GM19463 (cell line): ENCODE measurements around the gene GBP2.
"Not testable (repeated sequence)": the region's sequence is repeated elsewhere in the genome, so short reads cannot be mapped to it uniquely, and the experiment has no call there.

Experiments used
- ATAC-seq: cut with Tn5 transposase; IDR thresholded peaks from one replicate; pipeline ENCODE4 v1.9.1; 2021; ENCODE audit warnings: mild to moderate bottlenecking, moderate library complexity; ENCODE audit not compliant: unreplicated experiment

Gene GBP2

DNA sequence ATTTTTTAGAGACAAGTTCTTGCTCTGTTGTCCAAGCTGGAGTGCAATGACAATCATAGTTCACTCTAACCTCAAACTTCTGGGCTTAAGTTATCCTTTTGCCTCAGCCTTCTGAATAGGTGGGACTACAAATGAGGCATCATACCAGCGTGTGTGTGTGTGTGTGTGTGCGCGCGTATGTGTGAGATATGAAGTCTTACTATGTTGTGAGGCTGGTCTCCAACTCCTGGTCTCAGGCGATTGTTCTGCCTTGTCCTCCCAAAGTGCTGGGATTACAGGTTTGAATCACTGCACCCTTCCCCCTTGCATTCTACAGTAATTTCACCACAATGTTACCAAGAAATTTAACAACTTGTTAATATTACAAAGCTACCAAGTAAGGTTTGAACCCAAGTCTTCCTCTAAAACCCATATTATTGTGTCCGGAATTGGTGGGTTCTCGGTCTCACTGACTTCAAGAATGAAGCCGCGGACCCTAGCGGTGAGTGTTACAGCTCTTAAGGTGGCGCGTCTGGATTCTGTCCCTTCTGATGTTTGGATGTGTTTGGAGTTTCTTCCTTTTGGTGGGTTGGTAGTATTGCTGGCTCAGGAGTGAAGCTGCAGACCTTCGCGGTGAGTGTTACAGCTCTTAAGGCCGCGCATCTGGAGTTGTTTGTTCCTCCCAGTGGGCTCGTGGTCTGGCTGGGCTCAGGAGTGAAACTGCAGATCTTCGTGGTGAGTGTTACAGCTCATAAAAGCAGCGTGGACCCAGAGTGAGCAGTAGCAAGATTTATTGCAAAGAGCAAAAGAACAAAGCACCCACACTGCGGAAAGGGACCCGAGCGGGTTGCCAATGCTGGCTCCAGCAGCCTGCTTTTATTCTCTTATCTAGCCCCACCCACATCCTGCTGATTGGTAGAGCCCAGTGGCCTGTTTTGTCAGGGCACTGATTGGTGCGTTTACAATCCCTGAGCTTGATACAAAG lies 970 bp upstream of the GBP2 start:
- ATAC-seq, result not testable (repeated sequence)

DNA sequence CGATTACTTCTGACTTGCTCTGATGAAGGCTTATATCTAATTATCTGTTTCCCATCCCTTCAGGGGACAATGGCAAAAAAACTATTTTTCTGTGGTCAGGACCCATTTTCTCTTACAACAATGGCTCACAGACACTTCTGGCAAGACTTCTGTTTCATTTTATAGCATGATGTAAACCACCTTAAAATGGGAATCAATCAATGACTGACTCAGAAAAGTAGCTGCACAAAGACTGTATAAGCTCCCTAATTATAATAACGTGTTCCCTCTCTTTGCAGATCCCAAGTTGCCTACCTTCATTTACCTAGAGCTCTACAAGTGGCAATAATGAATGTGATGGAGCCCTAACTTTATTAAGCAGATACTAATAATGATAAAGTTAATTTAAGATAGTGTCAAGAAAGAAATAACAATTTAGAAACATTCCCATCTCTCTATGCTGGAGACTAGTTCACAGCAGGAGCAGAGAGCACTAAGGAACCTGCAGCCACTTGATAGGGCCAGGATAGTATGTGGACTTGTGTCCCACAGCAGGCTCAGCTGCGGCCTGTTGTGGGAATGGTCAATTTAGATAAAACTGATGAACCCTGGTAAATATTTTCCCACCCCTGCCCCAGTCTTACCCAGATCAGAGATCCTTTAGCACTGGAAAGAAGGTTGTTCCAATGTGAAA lies 538 bp downstream of the GBP2 start:
- ATAC-seq, result peak; percentile 18

DNA sequence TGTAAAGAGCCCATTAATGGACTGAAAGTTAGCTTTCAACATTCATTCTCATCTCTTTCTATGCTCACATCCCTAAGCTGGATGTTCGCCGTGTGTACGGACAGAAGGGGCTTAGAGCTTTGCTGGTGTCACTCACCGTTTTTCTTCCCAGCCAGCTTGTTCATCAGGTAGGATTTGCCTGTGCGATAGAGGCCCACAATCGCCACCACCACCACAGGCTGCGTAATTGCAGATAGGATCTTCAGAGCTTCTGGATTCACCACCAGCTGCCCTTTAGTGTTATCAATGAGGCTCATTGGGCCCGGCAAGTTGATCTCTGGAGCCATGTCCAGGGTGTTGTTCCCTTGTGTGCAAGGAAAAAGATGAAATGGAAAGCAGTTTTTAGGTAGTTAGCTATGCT lies 4.3 kb downstream of the GBP2 start:
- ATAC-seq, result no peak

DNA sequence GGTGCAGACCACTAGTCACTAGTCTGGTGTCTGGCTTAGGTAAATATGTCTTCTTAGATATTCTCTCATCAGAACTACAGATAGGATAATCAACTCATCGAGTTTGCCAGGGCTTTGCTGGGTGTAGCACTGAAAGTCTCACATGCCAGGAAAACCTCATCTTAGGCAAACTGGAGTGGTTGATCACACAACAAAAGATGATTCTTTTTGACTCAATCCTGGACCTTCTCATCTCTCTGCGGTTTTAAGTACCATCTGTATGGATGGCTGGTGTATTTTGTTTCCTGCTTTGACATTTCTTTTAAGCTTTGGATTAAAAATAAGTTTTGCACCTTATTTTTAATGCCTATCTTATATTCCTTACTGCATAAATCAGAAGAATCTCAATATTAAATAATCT lies 11.3 kb downstream of the GBP2 start:
- ATAC-seq, result no peak

DNA sequence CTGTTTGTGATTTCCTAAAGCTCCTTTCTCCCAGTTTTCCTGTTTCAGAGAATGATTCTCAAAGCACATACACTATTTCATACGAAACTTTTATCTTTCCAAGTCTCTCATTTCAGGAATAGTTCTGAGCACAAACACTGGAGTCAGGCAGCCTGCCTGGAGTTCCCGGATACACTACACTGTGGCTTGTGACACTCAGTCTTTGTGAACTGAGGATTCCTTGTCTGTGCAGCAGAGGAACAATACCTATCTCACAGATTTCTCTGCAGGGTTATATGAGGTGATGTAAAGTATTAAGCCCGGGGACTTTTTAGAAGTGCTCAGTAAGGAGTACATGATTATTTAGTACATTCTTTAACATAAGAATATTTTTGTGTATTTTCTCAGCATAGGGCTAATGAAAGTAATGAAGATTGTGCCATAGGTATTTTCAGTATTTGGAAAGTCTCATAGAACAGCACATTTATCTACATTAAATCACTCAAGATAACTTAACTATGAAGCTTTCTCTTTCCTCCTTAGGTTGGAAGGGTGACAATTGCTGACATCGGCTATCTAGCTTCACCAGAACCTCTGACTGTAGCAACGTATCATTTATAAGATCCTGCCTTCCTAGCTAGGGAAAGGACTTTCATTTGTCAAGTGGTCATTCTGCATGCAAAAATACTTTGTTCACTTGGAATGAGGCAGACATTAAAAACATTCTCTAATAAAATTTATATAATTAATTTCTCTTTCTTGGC lies 12.9 kb downstream of the GBP2 start:
- ATAC-seq, result no peak

DNA sequence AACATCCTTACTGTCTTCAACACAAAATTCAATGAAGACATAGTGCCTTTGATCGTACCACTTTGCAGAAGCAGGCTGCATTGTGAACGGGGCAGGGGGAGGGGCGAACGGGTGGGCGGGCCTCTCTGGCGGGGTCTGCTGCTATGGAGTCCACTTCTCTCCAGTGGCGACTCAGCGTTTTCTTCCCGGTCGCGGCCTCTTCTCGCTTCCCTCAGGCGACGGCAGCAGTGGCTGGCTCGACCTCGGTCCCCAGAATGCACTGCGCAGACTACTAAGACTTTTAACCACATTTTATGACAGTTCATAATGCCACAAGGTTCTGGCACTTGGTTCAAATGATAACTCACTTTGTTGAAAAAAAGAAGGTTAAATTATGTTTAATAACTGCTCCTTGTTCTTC lies 21.2 kb downstream of the GBP2 start:
- ATAC-seq, result no peak

DNA sequence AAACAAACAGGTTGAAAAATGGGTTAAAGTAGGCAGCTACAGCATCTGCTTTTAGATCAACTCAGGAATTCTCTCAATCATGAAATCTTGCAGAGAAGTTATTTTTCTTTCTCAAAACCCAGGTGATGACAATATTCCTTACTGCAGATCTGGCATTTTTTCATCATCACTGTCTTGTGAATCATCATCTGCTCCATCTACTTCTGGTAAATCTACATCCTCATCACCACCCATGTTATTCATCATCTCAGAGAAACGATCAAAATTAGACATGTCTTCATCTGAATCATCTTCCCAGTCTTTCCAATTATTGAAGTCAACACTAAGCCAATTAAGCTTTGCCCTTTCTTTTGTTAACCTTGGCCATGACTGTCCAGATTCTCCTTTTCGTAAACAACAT lies 21.8 kb downstream of the GBP2 start:
- ATAC-seq, result no peak

DNA sequence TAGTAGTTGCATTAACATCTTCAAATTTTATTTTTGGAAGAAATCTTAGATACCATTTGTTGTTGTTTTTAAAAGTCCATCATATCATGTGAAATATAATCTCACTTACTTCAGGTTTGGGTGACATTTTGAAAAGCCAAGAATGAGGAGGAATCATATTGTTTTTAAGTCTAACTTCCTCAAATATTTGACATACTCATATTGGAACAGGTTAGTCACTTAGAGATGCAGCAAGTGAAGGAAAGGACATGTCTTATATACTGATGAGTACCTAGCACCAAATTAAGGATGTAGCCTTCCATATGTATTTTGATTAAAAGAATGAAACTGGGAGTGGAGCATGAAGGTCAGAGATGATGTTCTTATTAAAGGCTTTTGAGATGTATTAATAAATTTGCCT lies 23.9 kb downstream of the GBP2 start:
- ATAC-seq, result no peak

DNA sequence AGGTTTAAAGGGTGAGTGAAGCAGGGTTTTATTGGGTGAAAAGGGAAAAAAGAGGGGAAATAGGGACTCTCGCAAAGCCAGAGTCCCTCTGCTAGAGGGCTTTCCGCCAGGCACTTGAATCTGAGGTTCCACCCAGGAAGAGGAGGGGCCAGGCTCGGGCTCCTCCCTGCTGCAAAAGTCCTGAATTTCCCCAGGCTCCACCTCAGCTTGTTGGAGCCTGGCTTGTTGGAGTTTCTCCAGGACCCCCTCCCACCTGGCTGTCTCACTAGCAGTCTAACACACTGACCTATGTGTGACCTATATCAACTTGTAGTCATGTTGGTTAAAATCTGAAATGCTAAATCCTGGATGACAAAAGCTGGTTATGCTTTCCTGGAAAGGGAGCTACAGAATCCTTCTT lies 25.5 kb downstream of the GBP2 start:
- ATAC-seq, result no peak

DNA sequence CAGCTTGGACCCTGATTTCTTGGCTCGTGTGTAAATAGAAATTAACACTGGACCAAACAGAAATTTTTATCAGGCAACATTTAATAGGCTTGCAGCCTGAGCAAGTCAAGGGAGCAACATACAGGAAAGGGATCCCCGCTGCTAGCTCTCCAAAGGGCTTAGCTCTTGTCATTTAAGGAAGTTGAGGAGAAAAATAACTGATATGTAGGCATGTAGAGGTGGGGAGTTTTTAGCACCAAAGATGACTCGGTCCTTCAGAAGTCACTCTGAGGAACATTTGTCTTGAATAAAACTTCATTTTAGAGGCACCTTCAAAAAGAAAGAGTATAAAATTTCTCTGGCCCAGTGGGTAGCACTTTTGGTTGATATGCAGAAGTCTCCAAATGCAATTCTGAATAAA lies 27.1 kb downstream of the GBP2 start:
- no peak for ATAC-seq

DNA sequence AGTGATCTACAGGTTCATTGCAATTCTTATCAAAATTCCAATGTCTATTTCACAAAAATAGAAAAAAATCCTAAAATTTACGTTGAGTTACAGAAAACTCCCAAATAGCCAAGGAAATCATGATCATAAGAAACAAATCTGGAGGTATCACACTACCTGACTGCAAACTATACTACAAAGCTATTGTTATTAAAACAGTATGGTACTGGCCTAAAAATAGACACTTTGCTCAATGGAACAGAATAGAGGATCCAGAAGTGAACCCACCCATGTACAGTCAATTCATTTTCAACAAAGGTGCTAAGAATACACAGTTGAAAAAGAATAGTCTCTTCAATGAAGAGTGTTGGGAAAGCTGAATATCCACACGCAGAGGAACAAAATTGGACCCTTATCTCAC lies 30.2 kb downstream of the GBP2 start:
- no peak for ATAC-seq

DNA sequence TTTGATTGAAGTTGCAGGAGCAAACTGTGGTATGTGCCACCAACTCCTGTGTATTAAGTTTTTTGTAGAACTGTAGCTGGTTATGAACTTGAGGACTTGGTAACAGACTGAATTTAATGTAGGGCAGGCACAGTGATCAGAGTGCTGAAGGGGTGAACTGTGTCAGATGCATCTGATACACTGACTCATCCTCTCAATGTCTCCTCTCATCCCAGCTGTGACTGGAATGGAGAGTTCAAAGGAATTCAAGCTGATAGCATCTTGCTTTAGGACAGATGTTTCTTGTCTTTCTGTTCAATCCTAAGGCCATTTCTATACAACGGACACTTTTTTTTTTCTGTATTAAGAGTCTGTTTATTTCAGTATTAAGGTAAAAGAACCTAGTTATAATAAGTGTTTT lies 36.0 kb downstream of the GBP2 start:
- no peak for ATAC-seq

DNA sequence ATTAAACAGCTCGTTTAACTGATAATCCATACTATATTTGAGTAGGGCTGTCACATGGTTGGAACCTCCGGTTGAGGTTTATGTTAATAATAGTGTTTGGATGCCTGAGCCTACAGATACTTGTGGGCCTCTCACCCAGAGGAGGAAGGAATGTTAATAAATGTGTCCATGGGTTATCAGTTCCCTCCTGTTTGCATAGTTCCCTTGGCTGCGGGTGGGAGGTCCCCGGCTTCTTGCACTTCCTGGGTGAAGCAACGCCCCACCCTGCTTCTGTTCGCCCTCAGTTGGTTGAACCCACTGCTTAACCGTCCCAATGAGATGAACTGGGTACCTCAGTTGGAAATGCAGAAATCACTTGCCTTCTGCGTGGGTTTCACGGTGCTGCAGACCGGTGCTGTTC lies 37.3 kb downstream of the GBP2 start:
- ATAC-seq, result no peak

DNA sequence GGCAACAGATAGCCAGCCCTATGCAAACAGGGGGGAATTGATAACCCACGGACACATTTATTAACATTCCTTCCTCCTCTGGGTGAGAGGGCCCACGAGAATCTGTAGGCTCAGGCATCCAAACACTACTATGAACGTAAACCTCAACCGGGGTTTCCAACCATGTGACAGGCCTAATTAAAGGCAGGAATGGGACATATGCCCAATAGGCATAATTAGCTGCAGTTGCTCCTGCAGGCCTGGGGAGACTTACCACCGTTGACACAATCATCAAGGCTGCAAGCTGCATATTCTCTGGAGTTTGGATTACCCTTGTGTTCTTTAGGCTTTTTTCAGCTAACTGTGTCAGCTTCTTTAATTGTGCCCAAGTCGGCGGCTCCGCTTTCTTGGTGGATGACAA lies 38.7 kb downstream of the GBP2 start:
- no peak for ATAC-seq

DNA sequence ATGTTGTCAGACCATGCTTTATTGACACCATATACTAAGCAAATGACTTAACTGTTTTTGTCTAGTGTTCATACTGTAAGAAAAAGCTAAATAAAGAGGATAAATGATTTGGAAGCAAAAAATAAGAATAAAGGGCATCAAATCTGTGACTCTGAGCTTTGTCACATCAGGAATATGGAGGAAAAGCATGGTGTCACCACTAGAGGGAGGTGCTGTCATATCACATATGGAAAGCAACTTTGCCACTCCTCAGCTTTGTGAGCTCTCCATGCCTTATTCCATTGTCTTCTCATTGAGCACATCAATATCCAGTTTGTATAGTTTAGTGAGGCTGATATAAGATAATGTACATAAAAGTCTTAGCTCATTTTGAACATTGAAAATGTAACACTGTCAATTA lies 40.1 kb downstream of the GBP2 start:
- no peak for ATAC-seq

DNA sequence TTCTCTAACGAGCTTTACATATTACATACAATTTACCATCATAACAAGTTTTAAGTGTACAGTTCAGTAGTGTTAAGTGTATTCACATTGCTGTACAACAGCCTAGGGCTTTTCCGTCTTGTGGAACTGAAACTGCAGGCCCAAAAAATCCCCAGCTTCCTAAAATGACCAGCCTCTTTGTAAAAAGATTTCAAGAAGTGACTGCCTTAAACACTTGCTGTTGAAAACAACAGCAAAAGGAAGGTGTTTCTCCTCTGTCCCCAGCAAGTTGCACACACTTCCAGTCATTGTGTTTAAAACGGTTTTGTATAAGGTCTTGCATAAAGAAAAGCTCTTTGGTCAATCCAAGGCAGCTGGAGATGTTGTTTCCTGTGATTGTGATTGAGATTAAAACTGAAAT lies 44.9 kb downstream of the GBP2 start:
- ATAC-seq, result no peak

DNA sequence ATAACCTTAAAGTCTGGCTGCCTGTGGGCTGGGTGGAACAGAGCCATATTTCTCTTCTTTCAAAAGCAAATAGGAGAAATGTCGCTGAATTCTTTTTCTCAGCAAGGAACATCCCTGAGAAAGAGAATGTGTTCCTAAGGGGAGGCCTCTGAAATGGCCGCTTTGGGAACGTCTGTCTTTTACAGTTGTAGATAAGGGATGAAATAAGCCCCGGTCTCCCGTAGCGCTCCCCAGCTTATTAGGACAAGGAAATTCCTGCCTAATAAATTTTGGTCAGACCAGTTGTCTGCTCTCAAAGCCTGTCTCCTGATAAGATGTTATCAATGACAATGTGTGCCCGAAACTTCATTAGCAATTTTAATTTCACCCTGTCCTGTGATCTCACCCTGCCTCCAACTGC lies 45.8 kb downstream of the GBP2 start:
- not testable (repeated sequence) for ATAC-seq

DNA sequence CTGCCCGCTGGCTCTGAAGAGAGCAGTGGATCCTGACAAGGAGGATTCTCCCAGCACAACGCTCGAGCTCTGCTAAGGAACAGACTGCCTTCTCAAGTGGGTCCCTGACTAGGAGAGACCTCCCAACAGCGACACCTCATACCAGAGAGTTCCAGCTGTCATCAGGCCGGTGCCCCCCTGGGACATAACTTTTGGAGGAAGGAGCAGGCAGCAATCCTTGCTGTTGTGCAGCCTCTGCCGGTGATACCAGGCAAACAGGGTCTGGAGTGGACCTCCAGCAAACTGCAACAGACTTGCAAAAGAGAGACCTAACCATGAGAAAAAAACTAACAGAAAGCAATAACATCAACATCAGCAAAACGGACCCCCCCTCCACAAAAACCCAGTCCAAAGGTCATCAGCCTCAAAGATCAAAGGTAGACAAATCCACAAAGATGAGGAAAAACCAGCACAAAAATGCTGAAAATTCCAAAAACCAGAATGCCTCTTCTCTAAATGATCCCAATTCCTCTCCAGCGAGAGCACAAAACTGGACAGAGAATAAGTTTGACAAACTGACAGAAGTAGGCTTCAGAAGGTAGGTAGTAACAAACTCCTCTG lies 53.3 kb downstream of the GBP2 start:
- ATAC-seq, result not testable (repeated sequence)

DNA sequence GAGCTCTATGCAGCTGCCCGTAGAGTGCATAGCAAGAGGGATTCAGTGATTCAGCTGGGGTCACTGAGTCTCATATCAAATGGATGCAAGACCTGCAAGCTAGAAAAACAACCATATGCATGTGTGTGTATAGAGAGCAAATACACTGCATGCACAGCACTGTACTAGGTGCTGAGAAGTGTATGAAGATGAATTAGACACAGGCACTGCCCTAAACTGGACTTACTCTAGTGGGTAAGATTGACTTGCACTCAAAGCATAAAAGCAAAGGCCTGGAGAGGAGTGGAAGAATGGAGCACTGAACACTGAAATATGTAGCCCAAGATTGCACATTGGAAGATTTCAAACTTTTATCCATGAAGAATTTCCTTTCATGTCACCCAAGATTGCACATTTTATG lies 55.4 kb downstream of the GBP2 start:
- ATAC-seq, result no peak

DNA sequence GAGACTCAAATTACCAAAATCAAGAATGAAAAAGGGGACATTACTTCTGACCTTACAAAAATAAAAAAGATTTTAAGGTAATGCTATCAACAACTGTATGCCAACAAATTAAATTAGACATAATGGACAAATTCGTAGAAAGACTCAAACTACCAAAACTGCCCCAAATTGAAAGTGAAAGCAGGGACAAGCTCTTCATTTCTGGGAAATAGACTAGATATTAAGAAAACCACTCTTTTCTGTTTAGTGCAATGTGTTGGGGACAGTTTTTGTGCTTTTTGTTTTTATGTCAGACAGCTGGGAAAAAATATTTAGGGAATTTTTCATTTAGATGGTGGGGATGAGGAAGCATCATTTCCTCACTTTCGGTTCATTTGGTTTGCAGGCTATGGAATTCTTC lies 56.0 kb downstream of the GBP2 start:
- ATAC-seq, result no peak

DNA sequence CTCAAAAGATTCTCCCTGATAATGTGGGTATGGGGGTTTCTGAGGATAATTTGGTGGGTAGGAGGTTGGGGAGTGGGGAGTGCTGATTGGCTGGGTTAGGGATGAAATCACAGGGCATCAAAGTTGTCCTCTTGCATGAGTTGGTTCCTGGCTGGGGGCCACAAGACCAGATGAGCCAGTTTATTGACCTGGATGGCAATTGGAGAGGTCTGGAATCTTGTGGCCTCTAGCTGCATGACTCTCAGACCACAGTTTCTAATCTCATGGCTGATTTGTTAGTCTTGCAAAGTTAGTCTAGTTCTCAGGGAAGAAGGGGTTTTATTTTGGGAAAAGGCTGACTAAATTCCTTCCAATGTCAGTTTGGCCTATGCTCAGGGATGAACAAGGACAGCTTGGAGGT lies 57.6 kb downstream of the GBP2 start:
- no peak for ATAC-seq
